NCI-H2029 (cell line): ENCODE results near the gene C20orf204.
A peak's percentile ranks its signal among the peaks of the same experiment; 100 is the strongest.

Experiments used
- DNase-seq: peaks from one replicate; lab custom pipeline; 2025; lab: John Stamatoyannopoulos, UW

The C20orf204 gene

GRCh38 chr20:64056639-64056888, 20.6 kb downstream of the C20orf204 start:
- no peak for DNase-seq

GRCh38 chr20:64056889-64057627, 21.1 kb downstream of the C20orf204 start:
- no peak for DNase-seq

- DNase-seq, result peak; percentile 34
These were observed 21.9 kb downstream of the C20orf204 start for GRCh38 chr20:64057628-64058498.

- DNase-seq, result no peak
These were observed 22.6 kb downstream of the C20orf204 start for GRCh38 chr20:64058536-64058935.

GRCh38 chr20:64062276-64062595, 26.3 kb downstream of the C20orf204 start:
- no peak for DNase-seq

GRCh38 chr20:64062596-64063388, 26.8 kb downstream of the C20orf204 start, which contains the start of gene TCEA2:
Gene TCEA2, plus strand, starts transcription at chr20:64063198. Its CDS starts 115 bp downstream, at chr20:64063313.
- peak; percentile 78 for DNase-seq

GRCh38 chr20:64063389-64064144, 27.6 kb downstream of the C20orf204 start:
- DNase-seq, result no peak

GRCh38 chr20:64064145-64064698, 28.2 kb downstream of the C20orf204 start:
- DNase-seq, result no peak

GRCh38 chr20:64065062-64065973, 29.3 kb downstream of the C20orf204 start:
- DNase-seq, result no peak

GRCh38 chr20:64065974-64066343, 30.0 kb downstream of the C20orf204 start:
- no peak for DNase-seq

GRCh38 chr20:64067005-64067632, 31.1 kb downstream of the C20orf204 start:
- no peak for DNase-seq

GRCh38 chr20:64067733-64068307, 31.8 kb downstream of the C20orf204 start:
- no peak for DNase-seq

GRCh38 chr20:64068386-64069208, 32.6 kb downstream of the C20orf204 start:
- DNase-seq, result no peak

- DNase-seq, result no peak
These were observed 33.2 kb downstream of the C20orf204 start for GRCh38 chr20:64069209-64069613.

GRCh38 chr20:64069614-64070243, 33.7 kb downstream of the C20orf204 start:
- no peak for DNase-seq

- DNase-seq, result no peak
These were observed 34.4 kb downstream of the C20orf204 start for GRCh38 chr20:64070244-64070993.
